Measurements from ENCODE around the gene MYLK2. TPM values are rescaled to one million over a fixed set of nuclear protein-coding genes. Genes with fewer than 3 reads are reported as not detected.

The MYLK2 gene
- total RNA-seq, 1 experiment from 2014 or later = 0.14 TPM

- DNase-seq (ENCODE audit: low spot score) = no peak
Measured at GRCh38 chr20:31853481-31853880, 34.3 kb downstream of the MYLK2 start.

- no peak for DNase-seq (ENCODE audit: low spot score)
Measured at GRCh38 chr20:31856516-31856915, 37.4 kb downstream of the MYLK2 start.

DNA sequence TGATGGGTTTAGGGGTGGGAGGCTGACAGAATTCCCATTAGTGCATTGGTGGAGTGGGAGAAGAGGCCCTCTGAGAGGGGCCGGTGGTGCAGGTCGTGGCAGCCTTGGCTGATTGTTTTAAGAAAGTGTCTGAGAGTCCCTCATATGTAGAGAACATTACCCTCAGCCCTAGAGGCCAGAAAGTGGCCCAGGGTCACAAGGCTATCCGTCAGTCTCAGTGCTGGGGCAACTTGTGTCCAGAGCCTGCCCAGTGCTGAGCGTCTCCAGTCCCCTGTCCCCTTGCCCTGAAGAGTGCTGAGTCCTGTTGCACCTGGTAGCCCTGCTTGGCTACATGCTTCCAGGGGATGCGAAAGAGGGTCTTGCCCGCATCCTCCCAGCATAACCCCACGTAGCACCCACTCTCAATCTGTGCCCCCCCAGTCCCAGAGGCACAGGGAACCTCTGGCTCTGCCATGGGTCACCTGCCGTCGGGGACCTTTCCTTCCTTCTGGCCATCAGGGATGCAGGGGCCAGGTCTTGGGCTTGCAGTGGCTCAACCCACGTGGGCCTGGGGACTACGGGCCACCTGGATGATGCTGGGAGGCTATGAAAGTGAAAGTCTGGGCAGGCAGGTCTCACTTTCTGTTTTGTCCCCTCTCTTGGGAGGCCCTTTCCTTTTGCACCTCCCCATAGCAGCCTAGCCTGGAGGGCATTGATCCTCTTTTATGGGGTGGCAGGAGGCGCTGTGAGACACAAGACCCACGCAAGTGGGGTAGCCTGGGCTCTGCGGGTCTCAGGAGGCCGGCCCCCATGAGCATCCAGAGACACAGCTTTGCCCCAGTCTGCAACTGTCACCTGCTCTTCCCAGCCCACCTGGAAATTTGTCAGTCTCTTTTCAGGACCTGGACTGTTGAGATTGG lies 39.0 kb downstream of the MYLK2 start:
- no peak for DNase-seq (ENCODE audit: low spot score)

- no peak for DNase-seq (ENCODE audit: low spot score)
Measured at GRCh38 chr20:31858760-31859083, 39.6 kb downstream of the MYLK2 start.

- DNase-seq (ENCODE audit: low spot score) = no peak
Measured at GRCh38 chr20:31859266-31859997, 40.3 kb downstream of the MYLK2 start.

DNA sequence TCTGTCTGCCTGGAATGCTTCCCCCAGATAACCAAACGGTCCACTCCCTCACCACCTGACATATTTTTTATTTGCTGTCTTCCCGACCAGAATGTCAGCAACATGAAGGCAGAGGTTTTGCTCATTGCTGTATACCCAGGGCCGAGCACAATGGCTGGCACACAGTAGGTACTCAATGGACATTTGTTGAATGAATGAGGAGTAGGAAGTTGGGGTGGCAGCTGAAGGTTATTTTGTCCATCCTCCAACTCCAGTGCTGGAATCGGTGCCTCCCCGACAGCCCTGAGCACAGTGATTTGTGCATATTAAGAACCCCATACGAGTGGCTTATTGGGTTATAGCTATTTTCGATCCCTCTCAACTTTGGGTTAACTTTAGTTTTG lies 40.8 kb downstream of the MYLK2 start:
- no peak for DNase-seq (ENCODE audit: low spot score)

DNA sequence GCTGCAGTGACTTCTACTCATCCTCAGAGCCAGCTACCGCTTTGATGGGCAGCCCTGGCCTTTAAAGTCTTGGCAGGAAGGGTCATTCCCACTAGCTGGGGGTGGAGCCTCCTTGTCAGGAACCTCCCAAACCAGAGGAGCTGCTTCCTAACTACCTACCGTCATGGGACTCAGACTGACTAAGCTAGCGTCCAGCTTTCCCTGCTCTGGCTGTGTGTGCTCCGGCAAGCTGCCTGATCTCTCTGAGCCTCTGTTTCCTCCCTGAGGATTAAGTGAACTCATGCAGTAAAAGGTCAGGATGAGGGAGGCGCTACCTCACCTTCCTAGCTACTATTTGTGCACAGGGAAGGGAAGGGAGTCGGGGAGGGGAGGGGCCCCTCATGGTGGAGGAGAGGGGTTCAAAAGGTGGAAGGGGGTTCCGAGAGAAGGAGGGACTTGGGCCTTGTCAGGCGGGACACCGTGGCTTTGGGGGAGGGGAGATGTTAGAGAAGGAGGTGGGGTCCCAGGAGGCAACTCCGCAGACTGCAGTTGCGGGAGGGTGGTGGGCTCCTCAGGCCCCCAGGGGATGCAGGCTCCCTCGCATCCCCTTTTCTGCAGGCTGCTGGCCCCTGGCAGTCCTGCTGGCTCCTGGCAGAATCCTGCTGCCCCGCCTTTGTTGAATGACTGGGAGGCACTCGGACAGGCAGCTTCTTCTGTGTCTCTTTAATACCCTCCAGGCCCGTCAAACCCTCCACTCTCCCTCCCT lies 41.4 kb downstream of the MYLK2 start:
- DNase-seq (ENCODE audit: low spot score) = no peak

DNA sequence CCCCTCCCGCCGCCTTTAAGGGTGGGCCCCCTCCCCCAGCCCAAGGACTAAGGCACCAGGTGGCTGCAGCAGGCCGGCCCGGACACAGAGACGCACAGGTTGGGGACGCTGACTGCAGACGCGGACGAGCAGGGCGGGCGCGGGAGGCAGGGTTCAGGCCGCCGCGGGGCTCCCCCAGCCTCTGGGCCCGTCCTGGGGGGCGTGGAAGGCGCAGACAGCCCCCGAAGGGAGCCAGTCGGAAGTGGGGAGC lies 41.9 kb downstream of the MYLK2 start:
- no peak for DNase-seq (ENCODE audit: low spot score)

DNA sequence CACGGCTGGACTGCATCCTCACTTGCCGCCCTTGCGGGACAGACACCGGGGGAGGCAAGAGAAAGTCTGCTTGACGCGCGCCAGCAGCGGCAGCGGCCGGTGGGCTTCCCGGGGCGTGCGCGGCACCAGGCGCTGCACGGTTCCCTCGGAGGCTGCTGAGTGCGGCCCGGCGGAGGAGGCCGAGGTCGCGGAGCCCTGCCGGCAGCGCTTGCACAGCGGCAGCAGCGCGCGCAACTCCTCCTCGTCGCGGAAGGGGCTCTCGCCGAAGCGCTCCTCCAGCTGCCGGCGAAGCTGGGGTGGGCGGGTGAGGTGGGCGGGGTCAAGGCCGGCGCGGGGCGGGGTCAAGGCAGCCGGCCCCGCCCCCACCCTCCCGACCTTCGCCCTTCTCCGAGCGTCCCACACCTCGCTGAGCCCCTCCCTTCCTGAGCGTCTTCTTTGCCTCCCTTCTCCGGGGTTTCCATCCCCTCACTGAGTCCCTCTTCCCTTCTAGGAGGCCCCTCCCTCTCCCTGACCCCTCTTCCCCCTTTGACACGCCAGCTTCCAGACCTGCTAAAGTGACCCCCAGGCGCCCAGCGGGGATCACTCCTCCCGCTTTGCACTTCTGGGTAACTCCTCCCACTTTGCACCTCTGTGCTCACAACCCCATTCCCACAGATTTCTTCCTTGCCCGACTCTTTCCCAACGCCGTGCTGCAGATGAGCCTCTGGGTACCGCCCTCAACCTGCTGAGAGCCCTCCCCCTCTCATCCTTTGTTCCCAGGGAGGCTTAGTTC lies 42.4 kb downstream of the MYLK2 start:
- DNase-seq (ENCODE audit: low spot score) = no peak

DNA sequence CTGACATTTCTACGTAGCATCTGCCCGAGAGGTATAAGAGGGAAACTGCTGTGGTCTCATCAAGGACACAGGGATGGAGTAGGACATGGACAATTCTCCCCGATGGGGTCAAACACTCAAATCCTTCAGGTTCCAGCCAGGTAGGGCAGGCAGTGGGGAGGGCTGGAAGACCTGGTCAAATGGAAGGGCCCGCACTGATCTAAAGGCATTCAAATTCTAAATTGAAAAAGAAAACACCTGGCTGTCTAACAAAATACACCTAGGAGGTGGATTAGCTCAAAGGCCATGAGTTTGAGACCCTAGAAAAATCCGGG lies 43.0 kb downstream of the MYLK2 start:
- DNase-seq (ENCODE audit: low spot score) = no peak

GRCh38 chr20:31862506-31862905 lies 43.4 kb downstream of the MYLK2 start:
- no peak for DNase-seq (ENCODE audit: low spot score)

GRCh38 chr20:31863296-31864085 lies 44.3 kb downstream of the MYLK2 start:
- DNase-seq (ENCODE audit: low spot score) = no peak

- DNase-seq (ENCODE audit: low spot score) = no peak
Measured at GRCh38 chr20:31864521-31865400, 45.6 kb downstream of the MYLK2 start.

DNA sequence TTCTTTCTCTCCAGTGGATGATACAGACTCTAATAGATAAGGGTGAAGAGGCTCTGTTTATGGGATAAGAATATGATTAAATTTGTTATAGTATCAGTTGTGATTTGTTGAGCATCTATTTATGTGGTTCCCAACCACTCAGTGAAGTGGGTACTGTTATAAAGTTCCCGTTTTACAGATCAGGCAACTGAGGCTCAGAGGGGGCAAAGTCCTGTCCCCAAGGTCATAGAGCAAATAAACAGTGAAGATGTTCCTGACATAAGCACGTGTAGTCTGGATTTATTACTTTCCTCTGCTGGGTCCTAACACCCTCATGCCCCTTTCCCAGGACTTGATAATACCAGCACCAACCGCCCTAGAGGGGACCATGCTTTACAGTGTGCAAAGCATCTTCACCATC lies 47.1 kb downstream of the MYLK2 start:
- DNase-seq (ENCODE audit: low spot score) = no peak

GRCh38 chr20:31868853-31869672 lies 49.9 kb downstream of the MYLK2 start:
- no peak for DNase-seq (ENCODE audit: low spot score)

- no peak for DNase-seq (ENCODE audit: low spot score)
Measured at GRCh38 chr20:31869673-31869941, 50.5 kb downstream of the MYLK2 start.

DNA sequence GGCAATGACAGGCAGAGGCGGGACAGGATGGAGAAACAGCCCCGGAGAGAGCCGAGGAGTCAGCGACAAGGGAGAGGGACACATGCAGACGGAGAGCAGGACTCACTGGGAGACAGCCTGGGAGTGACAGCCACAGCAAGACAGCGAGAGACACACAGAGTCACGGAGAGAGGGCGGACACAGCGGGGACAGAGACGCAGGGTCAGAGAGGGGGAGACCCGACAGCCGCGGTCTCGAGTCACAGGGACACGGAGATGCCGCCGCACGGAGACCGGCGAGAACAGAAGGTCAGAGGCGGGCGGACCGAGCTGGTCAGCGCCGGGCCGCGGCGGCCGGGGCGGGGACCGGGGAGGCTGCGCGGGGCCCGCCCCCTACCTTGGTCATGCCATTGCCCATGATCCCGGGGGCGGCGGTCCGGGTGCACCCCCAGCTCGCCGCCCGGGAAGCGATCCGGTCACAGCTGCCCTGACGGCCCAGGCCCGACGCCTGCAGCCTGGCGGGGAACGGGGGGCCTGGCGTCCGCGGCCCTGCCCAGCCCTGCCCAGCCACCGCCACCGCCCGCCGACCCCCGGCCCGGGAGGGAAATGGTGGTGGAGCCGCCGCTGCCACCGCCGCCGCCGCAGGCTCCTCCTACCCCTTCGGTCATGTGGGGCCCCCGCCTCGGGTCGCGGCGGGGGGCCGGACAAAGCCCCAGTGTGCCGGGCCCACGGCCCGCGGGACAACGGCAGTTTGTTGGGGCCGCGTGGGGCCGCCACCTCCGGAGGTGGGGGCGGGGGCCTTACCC lies 51.0 kb downstream of the MYLK2 start, which contains the start of the genes DUSP15 and TTLL9:
TSS of gene DUSP15 (minus strand) at position 586 of the 784 bp plus-strand sequence. CDS start at position 396, 190 bp downstream.
TSS of gene TTLL9 (plus strand) at position 693 of the 784 bp plus-strand sequence. CDS start 493 bp downstream, outside the sequence.
- DNase-seq (ENCODE audit: low spot score) = no peak

- no peak for DNase-seq (ENCODE audit: low spot score)
Measured at GRCh38 chr20:31870726-31871617, 51.8 kb downstream of the MYLK2 start.

Measured in H4 (cell line).